ENCODE data around the gene COL21A1. TPM values are rescaled to one million over a fixed set of nuclear protein-coding genes. Genes with fewer than 3 reads are reported as not detected.

The COL21A1 gene
- total RNA-seq, 2 donors from 2014 or later = 0.55 to 2.8 TPM

GRCh38 chr6:56148488-56149186 is 98.7 kb downstream of the COL21A1 start:
- ATAC-seq (no peak), DNase-seq (no peak)
- intact Hi-C loops (cut with DNase I, micrococcal nuclease) = no loop called here

- intact Hi-C loops (cut with DNase I, micrococcal nuclease) = no loop called here
- DNase-seq = no peak
- ATAC-seq = no peak
These were observed 99.6 kb downstream of the COL21A1 start for GRCh38 chr6:56147766-56148165.

- DNase-seq (no peak), ATAC-seq (no peak)
- intact Hi-C loops (cut with DNase I, micrococcal nuclease) = no loop called here
These were observed 101.3 kb downstream of the COL21A1 start for GRCh38 chr6:56146086-56146485.

- no peak for ATAC-seq
- intact Hi-C loops (cut with DNase I, micrococcal nuclease) = no loop called here
- DNase-seq = no peak
These were observed 101.8 kb downstream of the COL21A1 start for GRCh38 chr6:56145616-56146015.

GRCh38 chr6:56144538-56145324 is 102.6 kb downstream of the COL21A1 start:
- no peak for DNase-seq
- intact Hi-C loops (cut with DNase I, micrococcal nuclease) = no loop called here
- no peak for ATAC-seq

- ATAC-seq (no peak), DNase-seq (no peak)
- intact Hi-C loops (cut with DNase I, micrococcal nuclease) = no loop called here
These were observed 103.6 kb downstream of the COL21A1 start for GRCh38 chr6:56143796-56144195.

- DNase-seq (no peak), ATAC-seq (no peak)
- intact Hi-C loops (cut with DNase I, micrococcal nuclease) = no loop called here
These were observed 107.3 kb downstream of the COL21A1 start for GRCh38 chr6:56140090-56140489.

GRCh38 chr6:56115715-56116114 is 131.7 kb downstream of the COL21A1 start:
- DNase-seq = no peak
- intact Hi-C loops (cut with DNase I, micrococcal nuclease) = loop anchor here in 1 of 2 donors (2.0 kb wide), 1 partner anchor 51 kb away; no protein-coding TSS in a partner anchor
- no peak for ATAC-seq

- intact Hi-C loops (cut with DNase I, micrococcal nuclease) = no loop called here
- ATAC-seq = no peak
- no peak for DNase-seq
These were observed 138.2 kb downstream of the COL21A1 start for GRCh38 chr6:56109149-56109548.

- DNase-seq (no peak), ATAC-seq (no peak)
- intact Hi-C loops (cut with DNase I, micrococcal nuclease) = no loop called here
These were observed 141.1 kb downstream of the COL21A1 start for GRCh38 chr6:56106231-56106630.

GRCh38 chr6:56104591-56104990 is 142.8 kb downstream of the COL21A1 start:
- DNase-seq (no peak), ATAC-seq (no peak)
- intact Hi-C loops (cut with DNase I, micrococcal nuclease) = no loop called here

- DNase-seq = no peak
- no peak for ATAC-seq
- intact Hi-C loops (cut with DNase I, micrococcal nuclease) = no loop called here
These were observed 145.2 kb downstream of the COL21A1 start for GRCh38 chr6:56102216-56102615.

GRCh38 chr6:56101141-56101553 is 146.2 kb downstream of the COL21A1 start:
- intact Hi-C loops (cut with DNase I, micrococcal nuclease) = no loop called here
- DNase-seq = no peak
- no peak for ATAC-seq

GRCh38 chr6:56096946-56097621 is 150.3 kb downstream of the COL21A1 start:
- ATAC-seq (no peak), DNase-seq (no peak)
- intact Hi-C loops (cut with DNase I, micrococcal nuclease) = no loop called here

- DNase-seq (no peak), ATAC-seq (no peak)
- intact Hi-C loops (cut with DNase I, micrococcal nuclease) = no loop called here
These were observed 150.8 kb downstream of the COL21A1 start for GRCh38 chr6:56096541-56096940.

- ATAC-seq (no peak), DNase-seq (no peak)
- intact Hi-C loops (cut with DNase I, micrococcal nuclease) = no loop called here
These were observed 153.6 kb downstream of the COL21A1 start for GRCh38 chr6:56093776-56094175.

- DNase-seq = no peak
- ATAC-seq = peak; percentile 53
- intact Hi-C loops (cut with DNase I, micrococcal nuclease) = no loop called here
These were observed 156.1 kb downstream of the COL21A1 start for GRCh38 chr6:56091159-56091869.

- intact Hi-C loops (cut with DNase I, micrococcal nuclease) = no loop called here
- DNase-seq (no peak), ATAC-seq (no peak)
These were observed 158.7 kb downstream of the COL21A1 start for GRCh38 chr6:56088641-56089040.

- intact Hi-C loops (cut with DNase I, micrococcal nuclease) = no loop called here
- ATAC-seq (peak; percentile 73), DNase-seq (no peak)
These were observed 160.0 kb downstream of the COL21A1 start for GRCh38 chr6:56087421-56087820.
